HL-60 (cell line): ENCODE results near the gene SSH2.

ENCODE experiments used
- GABPA ChIP-seq: IDR thresholded peaks from 2 replicates; pipeline ENCODE4 v1.6.1; 2012; ENCODE audit warnings: low read depth
- POLR2AphosphoS5 ChIP-seq: IDR thresholded peaks from 2 replicates; pipeline ENCODE4 v1.6.1; 2012; ENCODE audit warnings: low read depth
- SPI1 ChIP-seq: IDR thresholded peaks from 2 replicates; pipeline ENCODE4 v1.6.1; 2012; ENCODE audit warnings: low read depth, mild to moderate bottlenecking, borderline replicate concordance
- TF ChIP-seq, protein P1 (sequence below): IDR thresholded peaks from one replicate; pipeline ENCODE4 v1.5.1; 2011; ENCODE audit warnings: low read length, control low read depth, inconsistent platforms; ENCODE audit not compliant: insufficient read depth
- TF ChIP-seq, protein P2 (sequence below): IDR thresholded peaks from 2 replicates; pipeline ENCODE4 v1.6.1; 2012; ENCODE audit warnings: low read depth; ENCODE audit not compliant: insufficient replicate concordance

- TF ChIP-seq, protein P1, sequence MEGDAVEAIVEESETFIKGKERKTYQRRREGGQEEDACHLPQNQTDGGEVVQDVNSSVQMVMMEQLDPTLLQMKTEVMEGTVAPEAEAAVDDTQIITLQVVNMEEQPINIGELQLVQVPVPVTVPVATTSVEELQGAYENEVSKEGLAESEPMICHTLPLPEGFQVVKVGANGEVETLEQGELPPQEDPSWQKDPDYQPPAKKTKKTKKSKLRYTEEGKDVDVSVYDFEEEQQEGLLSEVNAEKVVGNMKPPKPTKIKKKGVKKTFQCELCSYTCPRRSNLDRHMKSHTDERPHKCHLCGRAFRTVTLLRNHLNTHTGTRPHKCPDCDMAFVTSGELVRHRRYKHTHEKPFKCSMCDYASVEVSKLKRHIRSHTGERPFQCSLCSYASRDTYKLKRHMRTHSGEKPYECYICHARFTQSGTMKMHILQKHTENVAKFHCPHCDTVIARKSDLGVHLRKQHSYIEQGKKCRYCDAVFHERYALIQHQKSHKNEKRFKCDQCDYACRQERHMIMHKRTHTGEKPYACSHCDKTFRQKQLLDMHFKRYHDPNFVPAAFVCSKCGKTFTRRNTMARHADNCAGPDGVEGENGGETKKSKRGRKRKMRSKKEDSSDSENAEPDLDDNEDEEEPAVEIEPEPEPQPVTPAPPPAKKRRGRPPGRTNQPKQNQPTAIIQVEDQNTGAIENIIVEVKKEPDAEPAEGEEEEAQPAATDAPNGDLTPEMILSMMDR = no peak
- TF ChIP-seq POLR2AphosphoS5 (no peak), GABPA (no peak), SPI1 (no peak)
- TF ChIP-seq, protein P2, sequence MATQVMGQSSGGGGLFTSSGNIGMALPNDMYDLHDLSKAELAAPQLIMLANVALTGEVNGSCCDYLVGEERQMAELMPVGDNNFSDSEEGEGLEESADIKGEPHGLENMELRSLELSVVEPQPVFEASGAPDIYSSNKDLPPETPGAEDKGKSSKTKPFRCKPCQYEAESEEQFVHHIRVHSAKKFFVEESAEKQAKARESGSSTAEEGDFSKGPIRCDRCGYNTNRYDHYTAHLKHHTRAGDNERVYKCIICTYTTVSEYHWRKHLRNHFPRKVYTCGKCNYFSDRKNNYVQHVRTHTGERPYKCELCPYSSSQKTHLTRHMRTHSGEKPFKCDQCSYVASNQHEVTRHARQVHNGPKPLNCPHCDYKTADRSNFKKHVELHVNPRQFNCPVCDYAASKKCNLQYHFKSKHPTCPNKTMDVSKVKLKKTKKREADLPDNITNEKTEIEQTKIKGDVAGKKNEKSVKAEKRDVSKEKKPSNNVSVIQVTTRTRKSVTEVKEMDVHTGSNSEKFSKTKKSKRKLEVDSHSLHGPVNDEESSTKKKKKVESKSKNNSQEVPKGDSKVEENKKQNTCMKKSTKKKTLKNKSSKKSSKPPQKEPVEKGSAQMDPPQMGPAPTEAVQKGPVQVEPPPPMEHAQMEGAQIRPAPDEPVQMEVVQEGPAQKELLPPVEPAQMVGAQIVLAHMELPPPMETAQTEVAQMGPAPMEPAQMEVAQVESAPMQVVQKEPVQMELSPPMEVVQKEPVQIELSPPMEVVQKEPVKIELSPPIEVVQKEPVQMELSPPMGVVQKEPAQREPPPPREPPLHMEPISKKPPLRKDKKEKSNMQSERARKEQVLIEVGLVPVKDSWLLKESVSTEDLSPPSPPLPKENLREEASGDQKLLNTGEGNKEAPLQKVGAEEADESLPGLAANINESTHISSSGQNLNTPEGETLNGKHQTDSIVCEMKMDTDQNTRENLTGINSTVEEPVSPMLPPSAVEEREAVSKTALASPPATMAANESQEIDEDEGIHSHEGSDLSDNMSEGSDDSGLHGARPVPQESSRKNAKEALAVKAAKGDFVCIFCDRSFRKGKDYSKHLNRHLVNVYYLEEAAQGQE = no peak
These were observed 235.0 kb downstream of the SSH2 start for GRCh38 chr17:29694918-29695563.
